Activated naive CD4-positive, alpha-beta T cell treated with anti-CD3 and anti-CD28 coated beads, Interleukin-2, amount 10 ng/mL, durations not matched to agents 7 days and 5 days (primary cell): ENCODE measurements around the gene TRMT6.

Experiments used
- CTCF ChIA-PET: fragments of 350-600 bp; sonication (Branson Sonifier 250); formaldehyde crosslinking; loops from one replicate; lab custom pipeline; 2021; ENCODE audit warnings: antibody characterized with exemption; lab: Charles Lee
- DNase-seq: peaks from one replicate; pipeline ENCODE4 v3.0.0-alpha.2; 2020
- H3K27ac Mint-ChIP-seq: one replicate; pipeline ENCODE4 v1.8.0; 2021; ENCODE audit warnings: mild to moderate bottlenecking, moderate library complexity, mixed read lengths
- H3K27me3 Mint-ChIP-seq: one replicate; pipeline ENCODE4 v1.8.0; 2021; ENCODE audit warnings: mild to moderate bottlenecking, mixed read lengths
- H3K36me3 Mint-ChIP-seq: one replicate; pipeline ENCODE4 v1.8.0; 2021; ENCODE audit warnings: mixed read lengths
- H3K4me1 Mint-ChIP-seq: one replicate; pipeline ENCODE4 v1.8.0; 2021; ENCODE audit warnings: mixed read lengths
- H3K4me3 Mint-ChIP-seq: one replicate; pipeline ENCODE4 v1.8.0; 2021; ENCODE audit warnings: mild to moderate bottlenecking, moderate library complexity, mixed read lengths
- H3K9me3 Mint-ChIP-seq: one replicate; pipeline ENCODE4 v1.8.0; 2021; ENCODE audit warnings: mixed read lengths

The TRMT6 gene

GRCh38 chr20:5973971-5974370 is 23.6 kb upstream of the TRMT6 start:
- Mint-ChIP-seq H3K4me1 (no peaks in the 10 kb centered on the region), H3K27ac (no peak overlapping the region), H3K36me3 (peaks cover 23% of the 10 kb centered on the region), H3K27me3 (no peaks in the 10 kb centered on the region), H3K9me3 (no peaks in the 10 kb centered on the region), H3K4me3 (no peak overlapping the region)
- no peak for DNase-seq
- CTCF ChIA-PET: no interaction called here

- no peaks in the 10 kb centered on the region for H3K4me1 Mint-ChIP-seq
- H3K36me3 Mint-ChIP-seq: peaks cover 19% of the 10 kb centered on the region
- CTCF ChIA-PET: no interaction called here
Measured at GRCh38 chr20:5973172-5973571, 22.8 kb upstream of the TRMT6 start.

GRCh38 chr20:5971203-5971602 is 20.9 kb upstream of the TRMT6 start:
- CTCF ChIA-PET: interaction anchor here (1.0 kb wide), 1 partner anchor 16 kb away, joined by 3 read pairs; no protein-coding TSS in a partner anchor
- H3K4me1 Mint-ChIP-seq: no peaks in the 10 kb centered on the region
- no peak overlapping the region for H3K4me3 Mint-ChIP-seq
- peaks cover 26% of the 10 kb centered on the region for H3K36me3 Mint-ChIP-seq
- H3K27me3 Mint-ChIP-seq: no peaks in the 10 kb centered on the region
- no peak overlapping the region for H3K27ac Mint-ChIP-seq
- no peaks in the 10 kb centered on the region for H3K9me3 Mint-ChIP-seq
- DNase-seq: no peak

More at GRCh38 chr20:5973172-5973571, 22.8 kb upstream of the TRMT6 start:
- DNase-seq: no peak
- Mint-ChIP-seq H3K9me3 (no peaks in the 10 kb centered on the region), H3K27ac (no peak overlapping the region), H3K4me3 (no peak overlapping the region), H3K27me3 (no peaks in the 10 kb centered on the region)

GRCh38 chr20:5970381-5970780 is 20.0 kb upstream of the TRMT6 start:
- Mint-ChIP-seq H3K4me3 (no peak overlapping the region), H3K9me3 (no peaks in the 10 kb centered on the region), H3K4me1 (no peaks in the 10 kb centered on the region), H3K36me3 (peaks cover 29% of the 10 kb centered on the region), H3K27me3 (no peaks in the 10 kb centered on the region), H3K27ac (no peak overlapping the region)
- CTCF ChIA-PET: interaction anchor here (0.6 kb wide), 1 partner anchor 919 kb away, joined by 3 read pairs; no protein-coding TSS in a partner anchor
- DNase-seq: no peak

DNA sequence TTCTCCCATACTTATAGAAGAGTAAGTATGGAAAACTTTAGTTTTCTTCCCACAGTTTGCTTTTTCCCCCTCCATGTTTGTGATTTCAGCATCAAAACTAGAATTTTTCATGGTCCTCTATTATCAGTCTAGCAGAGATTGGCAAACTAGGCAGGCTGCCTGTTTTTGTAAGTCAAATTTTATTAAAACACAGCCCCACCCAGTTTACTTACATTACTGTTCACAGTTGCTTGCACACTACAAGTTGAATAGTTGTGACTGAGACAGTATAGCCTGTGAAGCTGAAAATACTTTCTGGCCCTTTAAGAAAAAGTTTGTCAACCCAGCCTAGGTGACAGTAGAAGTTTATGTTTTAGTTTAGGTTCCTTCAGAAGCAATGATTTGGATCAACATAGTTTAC is 19.6 kb upstream of the TRMT6 start:
- H3K4me1 Mint-ChIP-seq: no peaks in the 10 kb centered on the region
- no peak overlapping the region for H3K27ac Mint-ChIP-seq
- no peaks in the 10 kb centered on the region for H3K27me3 Mint-ChIP-seq
- no peak for DNase-seq
- no peaks in the 10 kb centered on the region for H3K9me3 Mint-ChIP-seq
- CTCF ChIA-PET: no interaction called here
- H3K4me3 Mint-ChIP-seq: no peak overlapping the region
- H3K36me3 Mint-ChIP-seq: peaks cover 28% of the 10 kb centered on the region

DNA sequence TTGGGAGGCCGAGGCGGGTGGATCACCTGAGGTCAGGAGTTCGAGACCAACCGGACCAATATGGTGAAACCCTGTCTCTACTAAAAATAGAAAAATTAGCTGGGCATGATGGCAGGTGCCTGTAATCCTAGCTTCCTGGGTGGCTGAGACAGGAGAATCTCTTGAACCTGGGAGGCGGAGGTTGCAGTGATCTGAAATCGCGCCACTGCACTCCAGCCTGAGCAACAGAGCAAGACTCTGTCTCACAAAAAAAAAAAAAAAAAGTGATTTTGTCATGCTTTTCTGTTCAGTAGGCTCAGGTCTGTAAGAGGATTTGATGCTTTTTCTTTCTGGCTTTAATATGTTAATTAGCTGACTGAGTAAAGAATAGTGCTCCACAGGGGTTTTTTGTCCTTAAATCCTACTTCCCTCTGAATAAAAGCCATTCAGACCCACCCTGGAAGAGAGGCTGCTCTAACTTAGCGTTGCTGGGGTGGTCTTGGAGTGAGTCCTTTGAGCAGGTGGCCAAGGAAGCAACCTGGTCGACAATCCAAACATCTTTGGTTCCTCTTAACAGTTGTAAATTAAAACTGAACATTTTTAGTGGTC is 19.1 kb upstream of the TRMT6 start:
- CTCF ChIA-PET: no interaction called here
- peaks cover 30% of the 10 kb centered on the region for H3K36me3 Mint-ChIP-seq
- H3K27ac Mint-ChIP-seq: no peak overlapping the region
- H3K4me1 Mint-ChIP-seq: no peaks in the 10 kb centered on the region
- DNase-seq: no peak
- no peaks in the 10 kb centered on the region for H3K27me3 Mint-ChIP-seq
- H3K4me3 Mint-ChIP-seq: no peak overlapping the region
- H3K9me3 Mint-ChIP-seq: no peaks in the 10 kb centered on the region

DNA sequence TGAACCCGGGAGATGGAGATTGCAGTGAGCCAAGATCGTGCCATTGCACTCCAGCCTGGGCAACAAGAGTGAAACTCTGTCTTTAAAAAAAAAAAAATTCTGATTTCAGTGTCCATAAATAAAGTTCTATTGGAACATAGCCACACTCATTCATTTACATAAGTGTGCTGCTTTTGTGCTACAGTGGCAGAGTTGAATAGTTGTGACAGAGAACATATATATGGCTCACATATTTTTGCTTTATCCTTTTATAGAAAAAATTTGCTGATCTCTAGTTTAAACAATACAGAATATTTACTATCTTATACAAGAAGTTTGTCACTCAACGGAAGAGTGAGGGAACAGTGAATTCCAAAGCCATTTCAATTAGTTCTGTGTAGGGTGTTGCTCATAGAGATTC is 18.1 kb upstream of the TRMT6 start:
- CTCF ChIA-PET: no interaction called here
- no peak overlapping the region for H3K4me3 Mint-ChIP-seq
- DNase-seq: no peak
- H3K9me3 Mint-ChIP-seq: no peaks in the 10 kb centered on the region
- no peaks in the 10 kb centered on the region for H3K27me3 Mint-ChIP-seq
- no peak overlapping the region for H3K27ac Mint-ChIP-seq
- no peaks in the 10 kb centered on the region for H3K4me1 Mint-ChIP-seq
- peaks cover 32% of the 10 kb centered on the region for H3K36me3 Mint-ChIP-seq

- Mint-ChIP-seq H3K9me3 (no peaks in the 10 kb centered on the region), H3K36me3 (peaks cover 37% of the 10 kb centered on the region), H3K4me1 (no peaks in the 10 kb centered on the region), H3K4me3 (no peak overlapping the region), H3K27me3 (no peaks in the 10 kb centered on the region), H3K27ac (no peak overlapping the region)
- CTCF ChIA-PET: no interaction called here
- no peak for DNase-seq
Measured at GRCh38 chr20:5967469-5967868, 17.1 kb upstream of the TRMT6 start.

- peaks cover 48% of the 10 kb centered on the region for H3K4me1 Mint-ChIP-seq
- H3K4me3 Mint-ChIP-seq: peak overlapping the region; percentile 93
- peaks cover 31% of the 10 kb centered on the region for H3K36me3 Mint-ChIP-seq
- H3K27me3 Mint-ChIP-seq: peaks cover 8% of the 10 kb centered on the region
- CTCF ChIA-PET: no interaction called here
- H3K27ac Mint-ChIP-seq: peak overlapping the region; percentile 92
- H3K9me3 Mint-ChIP-seq: no peaks in the 10 kb centered on the region
- no peak for DNase-seq
Measured at GRCh38 chr20:5949943-5950270, 426 bp downstream of the TRMT6 start.

- Mint-ChIP-seq H3K4me1 (peaks cover 40% of the 10 kb centered on the region), H3K9me3 (no peaks in the 10 kb centered on the region), H3K27me3 (peaks cover 8% of the 10 kb centered on the region), H3K4me3 (no peak overlapping the region), H3K27ac (no peak overlapping the region), H3K36me3 (peaks cover 36% of the 10 kb centered on the region)
- CTCF ChIA-PET: interaction anchor here (0.8 kb wide), 1 partner anchor 419 kb away, joined by 3 read pairs; no protein-coding TSS in a partner anchor
- no peak for DNase-seq
Measured at GRCh38 chr20:5947276-5947675, 3.1 kb downstream of the TRMT6 start.

DNA sequence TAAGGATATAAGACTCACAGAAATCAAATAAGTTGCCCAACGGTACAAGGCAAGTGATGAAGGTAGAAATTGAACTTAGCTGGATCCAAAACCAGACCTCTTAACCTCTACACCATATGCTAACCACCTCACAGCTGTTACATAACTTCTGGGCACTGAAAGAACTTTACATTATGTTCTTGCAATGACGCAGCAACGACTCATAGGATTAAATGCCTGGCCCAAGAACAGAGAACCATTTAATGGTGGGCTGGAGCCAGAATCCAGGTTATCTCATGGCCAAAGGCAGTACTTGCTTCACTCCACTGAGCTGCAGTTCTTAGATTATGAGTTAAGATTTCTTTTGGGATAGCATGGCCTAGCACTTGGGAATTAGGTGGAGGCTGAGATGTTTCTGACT is 4.4 kb downstream of the TRMT6 start:
- H3K36me3 Mint-ChIP-seq: peaks cover 40% of the 10 kb centered on the region
- H3K4me1 Mint-ChIP-seq: peaks cover 27% of the 10 kb centered on the region
- DNase-seq: no peak
- H3K27me3 Mint-ChIP-seq: peaks cover 8% of the 10 kb centered on the region
- no peak overlapping the region for H3K4me3 Mint-ChIP-seq
- no peak overlapping the region for H3K27ac Mint-ChIP-seq
- no peaks in the 10 kb centered on the region for H3K9me3 Mint-ChIP-seq
- CTCF ChIA-PET: interaction anchor here (1.0 kb wide), 1 partner anchor 418 kb away, joined by 4 read pairs; no protein-coding TSS in a partner anchor

DNA sequence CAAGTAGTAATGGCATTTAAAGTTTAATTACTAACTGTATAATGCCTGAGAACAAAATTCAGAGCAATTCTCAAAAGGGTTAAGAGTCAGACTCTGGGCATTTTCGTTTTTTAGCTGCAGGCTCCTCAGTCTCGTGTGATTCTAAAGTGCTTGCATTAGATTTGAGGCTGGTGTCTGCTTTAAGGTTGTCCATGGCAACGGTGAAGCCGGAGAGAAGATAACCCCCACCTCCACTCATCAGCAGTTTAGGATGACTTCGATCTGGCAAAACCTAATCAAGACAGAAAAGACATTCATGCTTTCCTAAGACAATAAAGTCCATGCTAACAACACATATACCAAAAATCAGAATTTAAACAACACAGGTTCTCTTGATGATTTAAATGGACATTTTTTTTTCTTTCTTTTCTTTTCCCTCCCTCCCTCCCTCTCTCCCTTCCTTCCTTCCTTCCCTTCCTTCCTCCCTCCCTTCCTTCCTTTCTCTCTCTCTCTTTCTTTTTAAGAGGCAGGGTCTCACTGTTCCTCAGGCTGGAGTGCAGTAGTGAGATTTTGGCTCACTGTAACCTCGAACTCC is 11.8 kb downstream of the TRMT6 start:
- no peaks in the 10 kb centered on the region for H3K9me3 Mint-ChIP-seq
- H3K4me1 Mint-ChIP-seq: no peaks in the 10 kb centered on the region
- no peaks in the 10 kb centered on the region for H3K27me3 Mint-ChIP-seq
- peaks cover 32% of the 10 kb centered on the region for H3K36me3 Mint-ChIP-seq
- H3K27ac Mint-ChIP-seq: no peak overlapping the region
- H3K4me3 Mint-ChIP-seq: no peak overlapping the region
- DNase-seq: no peak
- CTCF ChIA-PET: no interaction called here

DNA sequence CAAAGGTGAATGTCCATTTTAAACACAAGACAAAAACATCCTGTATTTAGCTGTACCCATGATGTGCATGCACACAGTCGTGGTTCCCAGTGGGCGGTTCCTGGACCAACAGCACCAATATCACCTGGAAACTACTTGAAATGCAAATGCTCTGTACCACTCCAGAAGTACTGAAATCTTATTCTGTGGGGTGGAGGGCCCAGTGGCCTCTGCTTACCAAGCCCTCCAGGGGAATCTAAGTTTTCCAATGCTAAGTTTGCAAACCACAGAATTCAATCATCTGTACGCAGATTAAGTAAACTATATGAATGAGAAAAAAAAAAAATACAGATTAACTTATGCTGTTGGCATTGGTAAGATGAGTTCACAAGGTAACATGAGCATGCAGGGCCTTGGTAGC is 14.1 kb downstream of the TRMT6 start:
- Mint-ChIP-seq H3K27me3 (no peaks in the 10 kb centered on the region), H3K27ac (no peak overlapping the region), H3K36me3 (peaks cover 16% of the 10 kb centered on the region), H3K4me3 (no peak overlapping the region), H3K4me1 (no peaks in the 10 kb centered on the region), H3K9me3 (no peaks in the 10 kb centered on the region)
- DNase-seq: no peak
- CTCF ChIA-PET: interaction anchor here (0.6 to 0.7 kb wide), 2 partner anchors 178 to 409 kb away, joined by 3 read pairs; no protein-coding TSS in a partner anchor

DNA sequence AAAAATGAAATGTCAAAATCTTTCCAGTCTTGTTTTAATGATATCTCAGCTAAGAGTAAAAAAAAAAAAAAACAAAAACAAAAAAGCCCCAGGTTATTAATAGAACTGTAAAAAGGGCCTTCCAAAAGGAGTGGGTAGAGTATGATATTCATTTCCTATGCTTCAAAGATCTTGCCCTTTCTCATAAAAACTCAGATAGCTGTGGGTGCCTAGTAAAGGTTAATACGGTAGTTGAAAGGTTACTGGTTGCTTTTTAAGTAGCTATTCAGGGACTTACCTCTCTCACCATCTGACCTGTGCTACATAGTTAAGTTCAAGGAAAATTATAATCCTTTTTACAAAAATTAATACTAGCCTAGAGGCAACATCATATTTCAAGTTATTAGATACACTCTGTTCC is 14.9 kb downstream of the TRMT6 start:
- no peaks in the 10 kb centered on the region for H3K4me1 Mint-ChIP-seq
- no peak overlapping the region for H3K27ac Mint-ChIP-seq
- H3K36me3 Mint-ChIP-seq: peaks cover 11% of the 10 kb centered on the region
- CTCF ChIA-PET: interaction anchor here (0.6 to 1.3 kb wide), 3 partner anchors 72 to 406 kb away, joined by 3 to 9 read pairs (median 3); no protein-coding TSS in a partner anchor
- no peak overlapping the region for H3K4me3 Mint-ChIP-seq
- no peaks in the 10 kb centered on the region for H3K9me3 Mint-ChIP-seq
- no peak for DNase-seq
- no peaks in the 10 kb centered on the region for H3K27me3 Mint-ChIP-seq

- CTCF ChIA-PET: interaction anchor here (0.9 to 3.4 kb wide), 4 partner anchors 15 to 405 kb away, joined by 3 to 19 read pairs (median 8); no protein-coding TSS in a partner anchor
- Mint-ChIP-seq H3K27me3 (peaks cover 4% of the 10 kb centered on the region), H3K36me3 (peaks cover 6% of the 10 kb centered on the region), H3K27ac (no peak overlapping the region), H3K4me3 (no peak overlapping the region), H3K9me3 (no peaks in the 10 kb centered on the region), H3K4me1 (no peaks in the 10 kb centered on the region)
- DNase-seq: no peak
Measured at GRCh38 chr20:5933802-5934436, 16.4 kb downstream of the TRMT6 start.
